Heart left ventricle (tissue), 13 donors: ENCODE data around the gene MRC2.

ENCODE experiments used
- CTCF ChIP-seq, 12 donors: fragments of 200-600 bp; sonication (generic) in 4 of 12; IDR thresholded peaks; one replicate each; pipeline versions ENCODE4 v1.5.0 to v1.8.0; 2018 to 2022; ENCODE audit warnings: antibody characterized with exemption in 12 of 12, mild to moderate bottlenecking in 5 of 12
- POLR2A ChIP-seq, 2 donors: fragments of 450-650 bp; IDR thresholded peaks; one replicate each; pipeline ENCODE4 v1.6.1; 2017; ENCODE audit warnings: antibody characterized with exemption in 2 of 2, mild to moderate bottlenecking in 2 of 2, moderate library complexity in 2 of 2
- donor health status: ischemic (EF 13 %, LVEDD 7.1; RV severe dilation, severe dysfunction).
- donor health status: DM: no; HTN: yes; CAD: no.
- donor health status: DM: no; HTN: no; CAD: no.
- donor health status: ischemic (EF 25% LVEDD 6.9; RV normal size, moderate dysfunction).
- donor health status: ischemic (EF 25% LVEDD 5.7; RV mildly dilated, moderate dysfunction).
- donor health status: ischemic (EF 35%, LVEDD 5.7; RV mildly dilated, moderate dysfunction).
- donor health status: nonischemic (EF 11% LVEDD 7.7; RV severe dilation, severe dysfunction).
- donor health status: DM: yes; HTN: yes; CAD: no.
- donor health status: PGD.
- donor health status: ischemic (EF 29% LVEDD 5.4; RV normal size, mild dysfunction).
- donor health status: nonischemic (EF 23%, LVEDD 6.1; RV moderate dilation, normal function).

GRCh38 chr17:62630365-62631085 is 3.1 kb downstream of the MRC2 start:
- TF ChIP-seq CTCF (IDR thresholded peaks at IDR 0.05): no peak
- no peak for TF ChIP-seq POLR2A (IDR thresholded peaks at IDR 0.05)
